Stomach (tissue), 4 donors: ENCODE results near the gene CCDC178.

Experiments used
- POLR2A ChIP-seq, 4 donors: fragments of 450-650 bp; IDR thresholded peaks; one replicate each; pipeline ENCODE4 v1.6.1; 2016; ENCODE audit warnings: antibody characterized with exemption in 4 of 4, control low read depth in 2 of 4, mild to moderate bottlenecking in 1 of 4, moderate library complexity in 1 of 4
- TF ChIP-seq, protein P1 (sequence below), 7 experiments: fragments of 450-650 bp in 4 of 7; fragments of 200-600 bp in 3 of 7; sonication (generic) in 3 of 7; IDR thresholded peaks; one replicate each; pipeline ENCODE4 v1.5.1; 2016 to 2019; ENCODE audit warnings: antibody characterized with exemption in 7 of 7, control low read depth in 2 of 7, mild to moderate bottlenecking in 1 of 7

DNA sequence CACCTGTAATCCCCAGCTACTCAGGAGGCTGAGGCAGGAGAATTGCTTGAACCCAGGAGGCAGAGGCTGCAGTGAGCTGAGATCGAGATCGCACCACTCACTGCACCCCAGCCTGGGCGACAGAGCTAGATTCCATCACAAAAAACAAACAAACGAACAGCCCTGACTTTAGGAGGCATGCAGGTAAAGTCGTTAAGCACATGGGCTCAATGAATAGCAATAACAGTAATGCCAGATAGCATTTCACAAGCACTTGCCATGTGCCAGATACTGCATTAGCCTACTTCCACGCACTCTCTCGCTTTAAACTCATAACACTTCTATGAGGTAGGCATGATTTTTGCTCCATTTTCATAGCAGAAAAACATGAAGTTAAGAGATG is 532.1 kb downstream of the CCDC178 start:
- TF ChIP-seq, protein P1, sequence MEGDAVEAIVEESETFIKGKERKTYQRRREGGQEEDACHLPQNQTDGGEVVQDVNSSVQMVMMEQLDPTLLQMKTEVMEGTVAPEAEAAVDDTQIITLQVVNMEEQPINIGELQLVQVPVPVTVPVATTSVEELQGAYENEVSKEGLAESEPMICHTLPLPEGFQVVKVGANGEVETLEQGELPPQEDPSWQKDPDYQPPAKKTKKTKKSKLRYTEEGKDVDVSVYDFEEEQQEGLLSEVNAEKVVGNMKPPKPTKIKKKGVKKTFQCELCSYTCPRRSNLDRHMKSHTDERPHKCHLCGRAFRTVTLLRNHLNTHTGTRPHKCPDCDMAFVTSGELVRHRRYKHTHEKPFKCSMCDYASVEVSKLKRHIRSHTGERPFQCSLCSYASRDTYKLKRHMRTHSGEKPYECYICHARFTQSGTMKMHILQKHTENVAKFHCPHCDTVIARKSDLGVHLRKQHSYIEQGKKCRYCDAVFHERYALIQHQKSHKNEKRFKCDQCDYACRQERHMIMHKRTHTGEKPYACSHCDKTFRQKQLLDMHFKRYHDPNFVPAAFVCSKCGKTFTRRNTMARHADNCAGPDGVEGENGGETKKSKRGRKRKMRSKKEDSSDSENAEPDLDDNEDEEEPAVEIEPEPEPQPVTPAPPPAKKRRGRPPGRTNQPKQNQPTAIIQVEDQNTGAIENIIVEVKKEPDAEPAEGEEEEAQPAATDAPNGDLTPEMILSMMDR (IDR thresholded peaks at IDR 0.05), result no peak
- TF ChIP-seq POLR2A (IDR thresholded peaks at IDR 0.05), result no peak
